Activated naive CD8-positive, alpha-beta T cell treated with anti-CD3 and anti-CD28 coated beads for 36 hours (primary cell): Measurements from ENCODE around the gene VMO1. TPM values are rescaled to one million over a fixed set of nuclear protein-coding genes. Genes with fewer than 3 reads are reported as not detected.

Experiments
- DNase-seq: peaks from one replicate; pipeline ENCODE4 v3.0.0; 2021
- H3K27ac Mint-ChIP-seq: one replicate; pipeline ENCODE4 v1.8.0; 2022; ENCODE audit warnings: mild to moderate bottlenecking, moderate library complexity, mixed read lengths
- H3K27me3 Mint-ChIP-seq: one replicate; pipeline ENCODE4 v1.8.0; 2022; ENCODE audit warnings: mild to moderate bottlenecking, mixed read lengths
- H3K36me3 Mint-ChIP-seq: one replicate; pipeline ENCODE4 v1.8.0; 2021; ENCODE audit warnings: mild to moderate bottlenecking, mixed read lengths
- H3K4me1 Mint-ChIP-seq: one replicate; pipeline ENCODE4 v1.8.0; 2021; ENCODE audit warnings: mixed read lengths
- H3K4me3 Mint-ChIP-seq: one replicate; pipeline ENCODE4 v1.8.0; 2022; ENCODE audit warnings: mild to moderate bottlenecking, moderate library complexity, mixed read lengths
- H3K9me3 Mint-ChIP-seq: one replicate; pipeline ENCODE4 v1.8.0; 2022; ENCODE audit warnings: mixed read lengths
- total RNA-seq, 2 experiments: library from RNA; stranded (reverse); gene quantifications; one replicate each; pipeline ENCODE4 v1.2.3, GENCODE V29; 2021

The VMO1 gene
- total RNA-seq, 2 experiments from 2014 or later: not detected

DNA sequence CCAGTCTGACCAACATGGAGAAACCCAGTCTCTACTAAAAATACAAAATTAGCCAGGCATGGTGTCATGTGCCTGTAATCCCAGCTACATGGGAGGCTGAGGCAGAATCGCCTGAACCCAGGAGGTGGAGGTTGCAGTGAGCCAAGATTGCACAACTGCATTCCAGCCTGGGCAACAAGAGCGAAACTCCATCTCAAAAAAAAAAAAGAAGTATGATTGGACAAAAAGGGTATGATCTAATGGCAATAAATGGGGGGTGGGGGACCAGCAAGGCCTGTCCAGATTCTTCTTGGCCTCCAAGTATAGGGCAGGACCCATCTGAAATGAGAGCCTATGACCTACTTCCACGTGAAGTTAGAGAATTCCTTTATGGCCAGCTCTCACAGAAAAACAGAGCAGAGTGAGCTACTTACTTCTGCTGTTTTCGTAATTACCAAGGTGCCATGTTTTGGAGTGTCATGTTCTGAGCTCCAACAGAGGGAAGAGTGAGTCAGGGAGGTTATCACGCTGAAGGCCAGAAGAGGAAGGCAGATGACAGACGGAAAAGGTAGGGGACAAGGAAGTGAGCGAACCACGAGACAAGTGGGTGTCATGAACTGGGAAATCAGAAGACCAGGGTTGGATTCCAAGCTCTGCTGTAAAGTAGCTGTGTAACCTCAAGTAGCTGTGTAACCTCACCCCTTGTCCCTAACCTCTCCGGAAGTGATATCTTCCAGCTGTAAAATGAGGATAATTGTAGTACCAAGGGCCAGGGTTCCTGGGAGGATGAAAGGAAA, 50.1 kb downstream of the VMO1 start:
- Mint-ChIP-seq H3K9me3 (no peaks in the 10 kb centered on the region), H3K4me3 (no peak overlapping the region), H3K27ac (no peak overlapping the region), H3K4me1 (peaks cover 31% of the 10 kb centered on the region), H3K36me3 (no peaks in the 10 kb centered on the region), H3K27me3 (peaks cover 17% of the 10 kb centered on the region)
- no peak for DNase-seq

Other genes starting within 250 kb of the VMO1 start
- 100 to 1,000 TPM; 174 to 176 TPM for gene MYBBP1A, start 231.0 kb downstream of the VMO1 start, total RNA-seq
- gene GGT6, start 225.8 kb downstream of the VMO1 start, total RNA-seq: not detected
- not detected for gene SMTNL2, start 201.8 kb downstream of the VMO1 start, total RNA-seq
- gene ALOX15, start 144.7 kb downstream of the VMO1 start, total RNA-seq: under 1 TPM; 0.18 to 0.25 TPM
- 100 to 1,000 TPM; 110 to 122 TPM for gene PELP1, start 82.2 kb downstream of the VMO1 start, total RNA-seq
- gene ARRB2, start 75.7 kb downstream of the VMO1 start, total RNA-seq: 100 to 1,000 TPM; 161 to 170 TPM
- 10 to 100 TPM; 18.3 to 21.0 TPM for gene MED11, start 54.9 kb downstream of the VMO1 start, total RNA-seq
- not detected for gene ZMYND15, start 46.5 kb downstream of the VMO1 start, total RNA-seq
- 1 to 10 TPM; 2.0 to 3.3 TPM for gene CXCL16, start 46.4 kb downstream of the VMO1 start, total RNA-seq
- not detected for gene TM4SF5, start 14.5 kb downstream of the VMO1 start, total RNA-seq
- gene GLTPD2, start 2.6 kb upstream of the VMO1 start, total RNA-seq: not detected
- 100 to 1,000 TPM; 146 to 154 TPM for gene PSMB6, start 9.8 kb upstream of the VMO1 start, total RNA-seq
- 1 to 10 TPM; 4.2 to 5.4 TPM for gene PLD2, start 20.8 kb upstream of the VMO1 start, total RNA-seq
- gene MINK1, start 47.0 kb upstream of the VMO1 start, total RNA-seq: 10 to 100 TPM; 34.7 to 37.7 TPM
- gene C17orf107, start 113.2 kb upstream of the VMO1 start, total RNA-seq: 1 to 10 TPM; 2.2 to 2.3 TPM
- gene CHRNE, start 116.7 kb upstream of the VMO1 start, total RNA-seq: under 1 TPM; 0.42 to 0.47 TPM
- gene GP1BA, start 145.9 kb upstream of the VMO1 start, total RNA-seq: not detected
- gene SLC25A11, start 153.7 kb upstream of the VMO1 start, total RNA-seq: 10 to 100 TPM; 80.9 to 89.3 TPM
- 100 to 1,000 TPM; 165 to 166 TPM for gene RNF167, start 153.9 kb upstream of the VMO1 start, total RNA-seq
- gene PFN1, start 162.2 kb upstream of the VMO1 start, total RNA-seq: 1,000 to 10,000 TPM; 1,791 to 1,802 TPM
- 10 to 100 TPM; 27.8 to 30.7 TPM for gene ENO3, start 164.8 kb upstream of the VMO1 start, total RNA-seq
- gene SPAG7, start 181.5 kb upstream of the VMO1 start, total RNA-seq: 10 to 100 TPM; 62.2 to 63.6 TPM
- gene CAMTA2, start 201.3 kb upstream of the VMO1 start, total RNA-seq: 100 to 1,000 TPM; 107 to 108 TPM
- under 1 TPM; 0.29 to 0.36 TPM for gene INCA1, start 211.2 kb upstream of the VMO1 start, total RNA-seq
- gene KIF1C, start 211.6 kb upstream of the VMO1 start, total RNA-seq: 10 to 100 TPM; 49.9 to 51.1 TPM
- not detected for gene SLC52A1, start 249.1 kb upstream of the VMO1 start, total RNA-seq